Kidney capillary endothelial cell (primary cell): ENCODE results near the gene JMJD7.
A peak's percentile ranks its signal among the peaks of the same experiment; 100 is the strongest.

Experiments used
- DNase-seq: peaks from one replicate; pipeline ENCODE4 v3.0.0-alpha.2; 2018; ENCODE audit warnings: low spot score

JMJD7 gene

GRCh38 chr15:41847206-41847605 is 19.3 kb downstream of the JMJD7 start:
- DNase-seq, result no peak

- no peak for DNase-seq
Measured at GRCh38 chr15:41847981-41848380, 20.1 kb downstream of the JMJD7 start.

- no peak for DNase-seq
Measured at GRCh38 chr15:41848631-41849030, 20.7 kb downstream of the JMJD7 start.

- DNase-seq, result no peak
Measured at GRCh38 chr15:41849204-41849603, 21.3 kb downstream of the JMJD7 start.

- no peak for DNase-seq
Measured at GRCh38 chr15:41849861-41850260, 22.0 kb downstream of the JMJD7 start.

GRCh38 chr15:41850482-41851166 is 22.7 kb downstream of the JMJD7 start:
- DNase-seq, result no peak

GRCh38 chr15:41851167-41851523 is 23.3 kb downstream of the JMJD7 start:
- DNase-seq, result no peak

GRCh38 chr15:41851755-41852370 is 24.0 kb downstream of the JMJD7 start:
- DNase-seq, result no peak

- DNase-seq, result no peak
Measured at GRCh38 chr15:41852736-41853590, 25.1 kb downstream of the JMJD7 start.

- no peak for DNase-seq
Measured at GRCh38 chr15:41853831-41854230, 25.9 kb downstream of the JMJD7 start.

- no peak for DNase-seq
Measured at GRCh38 chr15:41854443-41854842, 26.6 kb downstream of the JMJD7 start.

GRCh38 chr15:41855261-41855961 is 27.5 kb downstream of the JMJD7 start:
- DNase-seq, result no peak

GRCh38 chr15:41856262-41856661 is 28.4 kb downstream of the JMJD7 start:
- no peak for DNase-seq

GRCh38 chr15:41856716-41857115 is 28.8 kb downstream of the JMJD7 start:
- DNase-seq, result no peak

- DNase-seq, result no peak
Measured at GRCh38 chr15:41857316-41857715, 29.4 kb downstream of the JMJD7 start.

GRCh38 chr15:41858756-41859155 is 30.9 kb downstream of the JMJD7 start:
- no peak for DNase-seq

- DNase-seq, result peak; percentile 26
Measured at GRCh38 chr15:41860049-41860828, 32.3 kb downstream of the JMJD7 start.

- no peak for DNase-seq
Measured at GRCh38 chr15:41861736-41862356, 34.0 kb downstream of the JMJD7 start.

GRCh38 chr15:41862515-41863116 is 34.7 kb downstream of the JMJD7 start:
- DNase-seq, result no peak

GRCh38 chr15:41865490-41866055 is 37.7 kb downstream of the JMJD7 start:
- no peak for DNase-seq
